DMS79 (cell line): Measurements from ENCODE around the gene PAIP2.
"Not testable (repeated sequence)": the region's sequence is repeated elsewhere in the genome, so short reads cannot be mapped to it uniquely, and the experiment has no call there.

ENCODE experiments used
- DNase-seq: peaks from one replicate; lab custom pipeline; 2025; lab: John Stamatoyannopoulos, UW

Gene PAIP2

GRCh38 chr5:139392324-139392677, 50.6 kb downstream of the PAIP2 start:
- no peak for DNase-seq

GRCh38 chr5:139392678-139393496, 51.2 kb downstream of the PAIP2 start:
- DNase-seq: peak; percentile 13

DNA sequence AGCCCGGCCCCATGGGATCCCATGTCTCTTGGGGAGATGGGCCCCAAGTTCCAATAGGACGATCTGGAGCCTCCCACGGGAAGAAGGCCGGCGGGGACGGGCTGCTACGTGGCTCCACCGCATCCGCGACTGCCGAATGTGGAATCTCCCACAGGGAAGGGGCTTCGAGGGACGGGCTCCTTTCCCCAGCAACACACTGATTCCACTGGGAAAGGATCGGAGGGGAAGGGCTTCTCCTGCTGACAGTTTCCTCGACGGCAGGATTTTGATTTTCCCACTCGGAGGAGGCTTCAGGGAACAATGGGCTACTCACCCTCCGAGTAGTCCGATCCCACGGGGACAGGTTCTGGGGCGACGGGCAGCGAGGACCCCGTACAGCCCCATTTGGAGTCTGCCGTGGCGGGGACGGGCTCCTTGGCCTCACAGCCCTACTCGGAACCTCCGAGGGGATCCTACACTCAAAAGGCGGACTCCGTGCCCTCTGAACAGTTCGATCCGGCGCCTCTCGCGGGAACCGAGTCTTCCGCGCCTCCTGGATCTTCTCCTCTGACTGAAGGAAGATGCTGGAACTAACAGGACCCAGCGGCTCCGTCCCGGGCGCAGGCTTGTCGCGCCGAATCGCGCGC, 52.0 kb downstream of the PAIP2 start:
- no peak for DNase-seq

DNA sequence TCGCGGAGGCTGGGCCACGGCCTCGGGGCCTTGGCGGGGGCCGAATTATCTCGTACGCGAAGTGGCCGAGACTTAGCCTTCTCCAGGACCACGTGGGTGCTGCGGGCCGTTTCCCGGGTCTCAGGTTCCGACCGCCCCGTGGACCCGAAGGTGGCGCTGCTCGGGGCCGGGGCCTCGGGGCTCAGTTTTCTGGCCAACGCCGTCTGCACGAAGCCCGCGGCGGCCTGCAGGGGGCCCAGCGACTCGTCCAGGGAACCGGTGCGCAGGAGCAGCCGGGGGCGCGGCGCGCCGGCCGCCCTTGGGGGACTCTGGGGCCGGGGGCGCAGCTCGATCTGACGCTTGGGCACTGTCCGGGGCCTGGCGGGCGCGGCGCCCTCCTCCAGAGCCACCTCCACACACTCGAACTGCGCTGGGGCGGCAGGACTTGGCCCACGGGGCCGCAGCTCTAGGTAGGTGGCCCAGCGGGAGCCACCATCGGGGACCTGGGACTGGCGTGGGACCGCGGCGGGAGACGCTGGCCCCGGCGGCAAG, 52.5 kb downstream of the PAIP2 start:
- no peak for DNase-seq

DNA sequence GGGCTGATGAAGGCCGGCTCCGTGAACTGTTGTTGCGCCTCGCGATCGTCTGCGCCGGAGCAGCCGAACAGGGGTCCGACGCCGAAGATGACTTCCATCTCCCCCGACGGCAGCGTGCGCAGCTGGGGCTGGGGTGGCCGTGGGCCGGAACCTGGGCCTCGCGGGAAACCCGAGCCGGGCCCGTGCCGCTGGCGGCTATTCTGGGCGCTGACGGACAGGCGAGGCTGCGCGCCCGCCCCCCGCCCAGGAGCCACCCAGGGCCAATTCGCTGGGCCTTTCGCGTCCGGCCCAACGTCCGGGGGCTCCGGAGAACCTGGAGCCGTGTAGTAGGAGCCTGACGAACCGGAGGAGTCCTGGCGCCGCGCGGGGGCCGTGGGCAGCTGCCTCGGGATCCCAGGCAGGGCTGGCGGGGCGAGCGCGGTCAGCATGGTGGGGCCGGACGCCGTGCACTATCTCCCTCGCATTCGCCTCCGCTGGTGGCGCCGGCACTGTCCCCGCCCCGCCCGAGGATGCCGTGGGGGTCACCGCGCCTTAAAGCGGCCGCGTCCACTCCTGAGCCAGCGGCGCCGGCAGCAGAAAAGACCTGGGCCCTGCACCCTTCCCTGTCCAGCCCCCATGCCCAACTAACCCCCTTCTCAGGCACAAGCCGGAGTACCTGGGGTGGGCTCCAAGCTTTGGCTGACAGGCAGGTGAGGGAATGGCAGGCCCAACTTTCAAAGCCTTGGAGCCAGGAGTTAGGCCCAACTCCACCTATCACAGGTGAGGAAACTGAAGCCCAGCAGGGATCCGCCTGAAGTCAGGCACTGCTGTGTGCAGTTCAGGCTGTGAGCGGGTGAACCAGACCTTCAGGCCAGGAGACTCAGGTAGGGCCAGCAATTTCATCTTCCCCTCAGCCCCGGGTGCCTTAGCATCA, 53.3 kb downstream of the PAIP2 start, which contains the start of gene PROB1:
Gene PROB1 (minus strand): TSS at position 451 of the 913 bp plus-strand sequence. CDS start 23 bp downstream, at position 428.
- no peak for DNase-seq

DNA sequence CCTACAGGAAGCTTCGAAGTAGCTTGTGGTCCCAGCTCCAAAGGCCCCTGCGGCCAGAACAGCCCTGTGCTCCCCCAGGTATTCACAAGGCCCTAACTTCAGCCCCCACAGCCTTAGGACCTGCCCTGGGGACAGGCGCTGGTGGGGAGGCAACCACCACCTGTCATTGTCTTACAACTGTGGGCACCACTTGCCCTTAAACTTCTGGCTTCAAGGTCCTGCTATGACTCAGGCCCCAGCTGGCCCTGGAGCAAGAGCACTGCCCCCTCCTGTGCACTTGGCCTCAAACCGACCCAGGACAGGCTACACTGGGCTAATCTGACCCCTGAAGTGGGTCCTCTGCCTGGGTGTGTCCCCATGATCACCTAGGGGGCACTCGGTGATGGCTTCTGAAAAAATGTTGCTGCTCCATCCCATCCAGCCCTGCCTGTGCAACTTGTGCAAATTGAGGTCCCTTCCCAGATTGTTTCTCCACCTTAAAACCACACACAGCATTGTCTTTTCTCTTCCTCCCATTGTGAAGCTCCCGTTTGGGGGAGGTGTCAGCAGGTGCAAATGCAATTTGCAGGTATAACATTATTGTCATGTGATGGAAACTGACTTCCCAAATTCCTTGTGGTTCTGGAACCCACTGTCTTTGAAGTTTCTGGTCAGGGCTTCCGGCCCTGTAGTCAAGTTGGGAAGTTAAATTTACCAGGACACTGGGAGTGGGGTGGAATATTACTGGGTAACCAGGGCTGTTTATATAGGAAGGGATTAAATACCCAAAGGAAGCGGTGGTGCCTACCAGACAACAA, 54.4 kb downstream of the PAIP2 start:
- no peak for DNase-seq

- no peak for DNase-seq
These were observed 55.0 kb downstream of the PAIP2 start for GRCh38 chr5:139396691-139397090.

- no peak for DNase-seq
These were observed 56.3 kb downstream of the PAIP2 start for GRCh38 chr5:139397921-139398320.

DNA sequence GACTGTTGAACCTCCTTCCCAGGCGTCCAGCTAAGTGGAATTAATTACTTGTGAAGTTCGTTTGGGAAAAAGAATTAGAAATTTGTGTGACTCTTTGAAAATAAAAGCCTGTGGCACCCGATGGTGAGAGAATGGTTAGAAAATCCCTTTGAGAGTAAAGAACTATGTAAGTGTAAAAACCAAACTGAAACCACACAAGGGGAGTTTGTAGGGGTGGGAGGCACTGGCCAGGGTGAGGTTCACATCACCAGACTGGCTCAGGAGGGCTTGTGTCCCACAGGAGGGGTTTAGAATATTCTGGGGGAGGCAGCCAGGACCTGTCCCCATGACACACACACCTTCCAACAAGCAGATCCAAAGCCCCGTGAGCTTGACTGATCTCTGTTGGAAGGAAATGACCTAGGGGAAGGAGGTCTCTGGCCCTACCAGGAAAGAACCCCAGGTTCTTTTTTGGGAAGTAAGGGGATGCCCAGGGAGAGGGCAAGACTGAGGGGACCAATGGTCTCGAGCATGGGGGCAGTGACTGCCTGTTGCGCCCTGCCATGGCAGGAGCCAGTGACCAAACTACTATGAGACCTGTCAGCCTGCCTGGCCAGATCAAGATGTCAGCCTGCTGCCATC, 58.0 kb downstream of the PAIP2 start:
- DNase-seq: no peak

DNA sequence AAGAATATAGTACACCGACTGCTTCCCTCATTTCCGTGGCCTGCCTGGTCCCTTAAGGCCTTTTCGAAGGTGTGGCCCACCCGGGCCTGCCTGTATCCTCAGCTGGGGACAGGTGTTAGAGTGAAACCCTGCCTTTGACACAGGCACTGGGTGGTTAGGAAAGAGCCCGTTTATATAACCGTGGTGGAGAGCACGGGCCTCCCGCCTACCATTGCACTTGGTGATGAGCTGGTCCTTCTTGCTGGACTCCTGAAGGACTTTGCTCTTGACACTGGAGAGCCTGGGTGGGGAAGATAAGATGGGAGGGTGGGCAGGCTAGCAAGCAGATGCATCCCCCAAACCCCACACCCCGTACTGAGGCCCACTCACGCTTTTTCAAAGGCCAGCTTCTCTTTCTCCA, 59.9 kb downstream of the PAIP2 start:
- DNase-seq: no peak

DNA sequence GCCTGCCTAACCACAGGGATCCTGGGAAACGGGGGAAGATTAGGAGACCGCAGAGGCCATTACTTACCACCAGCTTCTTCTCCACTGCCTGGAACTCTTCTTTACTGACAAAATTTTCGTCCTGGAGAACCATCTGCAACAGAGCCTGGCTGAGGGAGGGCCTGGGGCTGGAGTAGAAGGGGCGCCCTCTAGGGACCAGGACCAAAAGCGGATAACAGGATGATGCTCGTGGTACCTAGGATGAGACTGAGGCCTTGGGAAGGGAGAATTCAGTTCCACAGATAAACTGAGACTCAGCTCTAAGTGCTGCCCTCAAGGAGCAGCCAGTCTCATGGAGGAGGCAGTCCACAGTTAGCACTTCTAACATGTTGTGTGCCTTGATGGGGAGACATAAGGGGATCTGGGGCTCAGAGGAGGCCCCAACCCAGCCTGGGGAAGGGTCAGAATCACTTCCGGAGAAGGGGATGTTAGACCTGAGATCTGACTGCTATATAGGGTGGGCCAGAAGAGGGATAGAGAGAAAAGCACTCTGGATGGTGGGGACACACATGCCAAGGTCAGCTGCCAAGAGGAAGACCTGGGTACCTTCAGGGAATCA, 61.0 kb downstream of the PAIP2 start:
- no peak for DNase-seq

DNA sequence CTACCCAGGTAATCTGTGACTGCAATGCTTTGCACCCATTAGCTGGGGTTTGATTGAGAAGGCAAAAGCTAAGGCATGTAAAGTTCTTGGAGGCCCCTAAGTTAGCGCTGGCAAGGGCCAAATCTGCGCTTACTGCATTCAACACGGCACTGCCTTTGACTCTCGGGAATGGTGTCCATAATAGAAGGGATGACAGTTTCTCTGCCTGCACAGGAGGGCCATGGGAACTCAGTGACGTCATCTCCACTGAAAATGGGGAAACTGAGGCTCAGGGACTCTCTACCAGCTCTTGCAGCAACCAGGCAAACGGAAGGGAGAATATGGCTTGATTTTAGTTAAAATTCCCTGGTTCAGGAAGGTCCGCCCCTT, 61.7 kb downstream of the PAIP2 start:
- no peak for DNase-seq

DNA sequence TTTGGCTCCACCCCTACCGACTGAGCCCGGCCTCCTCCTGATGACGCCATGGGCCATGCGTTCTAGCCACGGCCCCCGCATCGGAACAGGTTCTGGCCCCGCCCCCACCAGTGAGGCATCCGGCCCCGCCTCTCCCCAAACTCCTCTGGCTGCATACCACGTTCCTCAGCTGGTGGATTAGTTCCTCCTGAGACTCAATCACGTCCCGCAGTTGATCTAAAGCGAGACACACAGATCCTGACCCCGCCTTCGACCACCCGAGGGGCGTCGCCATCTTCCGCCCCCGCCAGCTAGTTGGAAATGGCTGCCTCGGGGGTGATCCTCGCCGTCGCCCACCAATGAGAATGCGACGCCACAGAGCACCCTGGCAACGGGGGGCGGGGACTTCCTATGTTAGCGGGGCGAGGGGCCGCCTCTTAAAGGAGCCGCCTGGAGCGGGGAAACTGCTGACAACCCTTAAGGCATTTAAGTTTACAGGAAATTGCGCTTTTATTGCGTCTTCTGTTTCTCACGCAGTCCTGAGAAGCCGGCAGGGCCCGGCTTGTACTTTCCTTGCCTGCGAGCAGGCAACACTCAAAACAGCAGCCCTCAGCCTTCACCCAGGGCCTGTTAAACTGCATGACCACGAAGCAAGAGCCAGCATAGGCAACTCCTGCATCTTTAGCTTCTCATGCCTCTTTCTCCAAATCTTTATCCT, 62.3 kb downstream of the PAIP2 start, which contains the start of gene SPATA24:
Gene SPATA24 (minus strand): TSS at position 303 of the 697 bp plus-strand sequence. CDS start 29 bp downstream, at position 274.
- DNase-seq: peak; percentile 77

GRCh38 chr5:139404484-139404840, 62.8 kb downstream of the PAIP2 start:
- DNase-seq: peak; percentile 11

GRCh38 chr5:139406963-139407362, 65.3 kb downstream of the PAIP2 start:
- no peak for DNase-seq

- no peak for DNase-seq
These were observed 65.9 kb downstream of the PAIP2 start for GRCh38 chr5:139407517-139407916.

DNA sequence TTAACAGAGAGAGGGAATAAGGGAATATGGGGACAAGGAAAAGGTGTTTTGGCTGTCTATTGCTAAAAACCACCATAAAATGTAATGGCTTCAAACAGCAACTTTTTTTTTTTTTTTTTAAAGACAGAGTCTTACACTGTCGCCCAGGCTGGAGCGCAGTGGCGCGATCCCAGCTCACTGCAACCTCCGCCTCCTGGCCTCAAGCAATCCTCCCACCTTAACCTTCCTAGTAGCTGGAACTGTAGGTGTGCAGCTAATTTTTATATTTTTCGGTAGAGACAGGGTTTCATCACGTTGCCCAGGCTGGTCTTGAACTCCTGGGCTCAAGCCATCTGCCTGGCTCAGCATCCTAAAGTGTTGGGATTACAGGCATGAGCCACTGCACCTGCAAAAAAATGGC, 66.5 kb downstream of the PAIP2 start:
- DNase-seq: no peak

DNA sequence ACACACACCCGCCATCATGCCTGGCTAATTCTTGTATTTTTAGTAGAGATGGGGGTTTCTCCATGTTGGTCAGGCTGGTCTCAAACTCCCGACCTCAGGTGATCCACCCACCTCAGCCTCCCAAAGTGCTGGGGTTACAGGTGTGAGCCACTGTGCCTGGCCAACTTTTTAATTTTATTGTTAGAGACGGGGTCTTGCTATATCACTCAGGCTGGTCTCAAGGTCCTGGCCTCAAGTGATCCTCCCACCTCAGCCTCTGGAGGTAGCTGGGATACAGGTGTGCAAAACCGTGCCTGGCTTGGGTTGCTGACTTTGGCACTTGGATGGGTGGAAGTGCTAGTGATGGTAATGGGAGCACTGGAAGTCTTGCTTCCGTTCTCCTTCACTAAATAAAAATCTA, 67.5 kb downstream of the PAIP2 start:
- not testable (repeated sequence) for DNase-seq

DNA sequence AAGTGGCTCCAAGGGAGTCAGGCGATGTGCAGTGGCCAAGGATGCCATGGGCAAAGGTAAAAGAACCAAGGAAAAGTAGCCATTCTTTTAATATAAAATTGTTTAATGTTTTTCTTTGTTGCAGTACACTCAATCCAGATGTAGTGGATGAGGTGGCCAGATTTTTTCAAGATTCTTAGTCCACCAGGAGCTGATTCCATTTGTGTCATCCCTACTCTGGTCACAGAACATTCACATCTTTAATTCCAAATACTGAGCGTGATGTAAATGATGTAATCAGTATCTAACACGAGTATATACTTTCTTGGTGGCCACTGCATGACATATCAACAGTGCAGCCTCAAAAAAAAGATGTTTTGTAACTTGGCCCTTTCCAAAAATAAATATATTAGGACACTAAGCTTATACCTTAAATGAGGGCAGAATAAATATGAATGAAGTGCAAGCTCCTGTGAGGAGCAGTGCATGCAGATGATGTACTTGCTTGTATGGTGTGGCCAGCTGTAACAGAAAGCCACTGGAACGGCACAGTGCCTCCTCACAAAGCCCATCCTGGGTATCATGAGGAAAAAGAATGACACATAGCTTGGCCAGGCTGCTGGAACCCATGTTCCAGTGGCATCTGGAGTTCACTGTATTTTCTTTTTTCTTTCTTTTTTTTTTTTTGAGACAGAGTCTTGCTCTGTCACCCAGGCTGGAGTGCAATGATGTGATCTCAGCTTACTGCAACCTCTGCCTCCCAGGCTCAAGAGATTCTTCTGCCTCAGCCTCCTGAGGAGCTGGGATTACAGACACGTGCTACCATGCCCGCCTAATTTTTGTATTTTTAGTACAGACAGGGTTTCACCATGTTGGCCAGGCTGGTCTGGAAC, 68.7 kb downstream of the PAIP2 start:
- DNase-seq: no peak
